ENCODE results near the gene PRR3.

PRR3 gene

DNA sequence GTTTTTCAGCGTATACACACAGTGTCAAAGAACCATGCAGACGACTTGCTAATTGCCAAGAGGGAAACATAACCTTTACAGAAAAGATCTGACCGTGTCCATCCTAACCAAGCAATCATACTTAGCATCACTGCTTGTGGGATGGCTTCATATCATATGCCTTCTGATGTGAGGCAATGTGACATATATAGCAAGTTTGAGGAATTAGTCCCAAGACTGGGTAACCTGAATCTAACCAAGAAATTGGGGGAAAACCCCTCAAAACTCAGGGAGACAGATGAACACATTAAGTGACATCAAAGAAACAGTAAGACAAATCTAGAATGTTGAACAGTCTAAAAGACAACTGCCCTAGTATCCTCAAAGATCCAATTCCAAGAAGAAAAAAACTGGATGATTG, 19.2 kb upstream of the PRR3 start:
- DNase-seq (ENCODE audit: low read depth) = no peak

DNA sequence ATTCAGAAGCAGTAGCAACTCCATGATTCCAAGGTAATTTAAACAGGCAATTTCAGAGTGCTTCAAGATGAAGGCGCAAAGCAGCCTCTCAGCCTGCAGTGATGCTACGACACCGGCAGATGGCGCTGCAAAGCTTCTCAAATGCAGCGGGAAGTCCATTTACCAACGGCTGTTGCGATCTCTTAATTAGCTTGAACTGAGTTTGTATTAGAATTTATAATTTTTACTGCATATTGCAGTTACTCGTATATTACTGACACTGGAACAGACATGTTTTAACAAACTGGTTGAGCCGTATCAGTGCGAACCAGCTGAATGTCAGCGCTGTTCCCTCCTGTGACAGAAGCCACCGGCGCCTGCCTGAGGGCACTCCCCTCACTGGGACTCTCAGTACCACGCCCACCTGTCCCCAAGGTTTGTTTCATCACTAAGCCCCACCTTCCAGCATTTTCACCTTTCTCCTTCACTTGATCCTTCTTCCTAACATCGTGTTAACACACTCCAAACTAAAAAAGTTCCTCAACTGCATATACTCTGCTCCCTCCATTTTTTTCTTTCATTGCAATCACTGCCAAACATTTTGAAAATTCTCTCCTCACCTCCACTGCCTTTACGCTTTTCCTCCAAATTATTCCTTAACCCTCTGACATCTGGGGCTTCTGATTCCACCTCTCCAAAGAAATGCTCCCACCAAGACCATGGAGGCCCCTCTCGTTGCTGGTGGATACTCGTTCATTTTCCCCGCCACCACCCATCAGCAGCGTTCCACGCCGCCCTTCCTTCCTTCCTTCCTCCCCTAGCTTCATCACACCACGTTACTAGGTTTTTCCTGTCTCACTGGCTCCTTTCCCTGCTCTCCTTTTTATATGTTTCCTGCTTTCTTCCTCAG, 15.3 kb upstream of the PRR3 start:
- peak; percentile 59 for DNase-seq (ENCODE audit: low read depth)

DNA sequence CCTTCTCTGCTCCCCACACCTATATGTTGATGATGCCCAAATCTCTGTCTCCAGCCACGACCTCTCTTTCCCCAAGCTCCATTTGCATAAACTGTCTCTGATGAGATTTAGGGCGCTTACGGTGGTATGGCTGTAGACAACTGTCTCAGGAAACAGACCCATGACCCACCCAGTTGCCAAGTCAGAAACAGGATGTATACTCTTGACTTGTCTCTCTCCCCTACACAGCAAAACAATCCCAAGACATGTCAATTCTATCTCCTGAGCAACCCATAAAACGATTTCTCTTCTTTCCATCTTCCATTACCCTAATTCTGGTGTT, 14.7 kb upstream of the PRR3 start:
- peak; percentile 19 for DNase-seq (ENCODE audit: low read depth)

DNA sequence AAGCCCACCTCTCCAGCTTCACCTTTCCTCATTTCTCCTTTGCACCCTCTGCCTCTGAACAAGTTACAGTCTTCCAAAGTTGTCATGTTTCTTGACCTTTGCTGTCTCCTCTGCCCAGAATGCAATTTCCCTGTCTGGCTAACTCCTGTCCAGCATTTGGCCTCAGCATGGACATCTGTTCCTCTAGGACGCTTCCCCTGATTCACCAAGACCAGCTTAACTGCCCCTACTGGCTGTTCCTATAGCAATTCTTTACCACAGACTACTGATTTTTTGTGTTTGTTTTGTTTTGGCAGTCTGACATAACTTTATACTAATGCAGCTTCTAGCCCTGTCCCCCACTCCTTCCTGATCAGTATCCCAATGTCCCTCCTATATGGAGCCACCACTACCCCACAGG, 14.2 kb upstream of the PRR3 start:
- no peak for DNase-seq (ENCODE audit: low read depth)

DNA sequence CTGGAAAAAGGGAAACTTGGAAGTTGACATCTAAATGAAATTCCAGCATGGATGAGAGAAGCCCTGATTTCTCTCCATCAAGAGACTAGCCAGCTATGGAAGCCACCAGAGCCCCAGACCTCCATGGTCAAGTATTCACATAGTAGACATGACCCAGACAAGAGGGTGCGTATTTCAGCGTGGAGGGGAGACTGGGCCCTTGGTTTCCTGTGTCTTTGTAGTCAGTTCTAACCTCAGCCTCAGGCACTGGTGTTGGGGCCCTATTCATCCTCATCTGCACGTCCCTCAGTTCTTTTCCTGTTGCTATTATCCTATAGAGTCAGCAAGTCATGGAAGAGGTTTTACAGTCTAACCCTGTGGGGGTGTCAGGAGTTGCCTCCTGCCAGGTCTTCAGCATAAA, 13.3 kb upstream of the PRR3 start:
- no peak for DNase-seq (ENCODE audit: low read depth)

DNA sequence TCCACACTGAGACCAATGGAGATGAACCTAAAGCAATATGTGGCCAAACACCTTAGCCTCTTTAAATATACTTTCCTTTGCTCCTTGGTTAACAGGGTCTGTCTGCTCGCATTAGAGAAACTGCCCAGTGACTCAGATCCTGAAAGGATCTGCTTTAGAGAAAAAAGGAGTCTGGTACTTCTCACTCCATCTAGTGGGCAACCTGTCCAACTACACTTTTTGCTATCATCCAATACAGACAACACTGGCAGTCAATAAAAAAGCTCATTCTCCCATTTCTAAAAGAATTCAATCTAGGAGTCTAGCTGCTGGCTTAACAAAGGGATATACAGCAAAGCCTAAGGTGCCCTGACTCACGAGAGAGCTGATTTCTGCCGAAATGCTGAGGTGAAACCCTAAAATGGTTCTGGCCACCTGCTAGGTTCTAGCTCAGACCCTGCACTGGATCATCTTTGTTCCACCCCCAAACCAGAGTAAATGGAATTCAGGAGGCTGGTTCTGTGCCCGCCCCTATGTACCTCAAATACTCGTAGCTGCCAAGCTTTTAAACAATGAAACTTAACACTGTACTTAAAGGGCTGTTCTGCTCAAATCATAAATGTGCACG, 12.3 kb upstream of the PRR3 start:
- no peak for DNase-seq (ENCODE audit: low read depth)

DNA sequence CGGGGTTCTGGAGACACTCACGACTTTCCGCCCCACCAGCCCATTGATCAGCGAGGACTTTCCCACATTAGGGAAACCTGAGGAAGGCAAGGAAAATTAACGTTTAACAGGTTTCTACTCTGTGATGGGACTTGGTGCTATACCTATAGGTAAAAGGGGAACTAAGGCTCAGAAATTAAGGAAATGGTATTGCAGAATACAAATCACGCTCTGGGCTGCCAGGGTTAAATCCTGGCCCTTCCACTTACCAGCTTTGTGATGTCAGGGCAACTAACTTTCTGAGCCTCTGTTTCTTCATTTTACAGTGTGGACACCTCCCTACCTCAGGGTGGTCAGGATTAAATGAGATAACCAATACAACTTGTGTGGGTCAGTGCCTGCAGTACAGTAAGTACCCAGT, 9.6 kb upstream of the PRR3 start:
- no peak for DNase-seq (ENCODE audit: low read depth)

DNA sequence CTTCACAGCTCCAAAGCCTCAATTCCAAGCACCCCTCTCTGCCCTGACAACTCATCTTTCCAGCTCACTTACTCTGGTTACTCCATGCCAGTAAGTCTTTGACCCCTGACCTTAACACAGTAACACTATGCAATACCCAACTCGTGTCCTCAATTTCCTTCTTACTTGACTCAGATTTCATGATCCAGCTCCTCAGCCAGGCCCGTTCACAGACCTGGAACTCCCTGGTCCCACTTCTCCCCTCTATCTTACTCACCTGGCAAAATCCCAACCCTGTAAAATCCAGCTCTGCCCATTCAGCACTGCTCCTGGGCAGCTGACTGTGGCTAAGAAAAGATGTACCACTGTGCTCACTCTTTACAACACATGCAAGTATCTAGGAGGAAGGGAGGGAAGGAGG, 8.7 kb upstream of the PRR3 start:
- DNase-seq (ENCODE audit: low read depth) = no peak

DNA sequence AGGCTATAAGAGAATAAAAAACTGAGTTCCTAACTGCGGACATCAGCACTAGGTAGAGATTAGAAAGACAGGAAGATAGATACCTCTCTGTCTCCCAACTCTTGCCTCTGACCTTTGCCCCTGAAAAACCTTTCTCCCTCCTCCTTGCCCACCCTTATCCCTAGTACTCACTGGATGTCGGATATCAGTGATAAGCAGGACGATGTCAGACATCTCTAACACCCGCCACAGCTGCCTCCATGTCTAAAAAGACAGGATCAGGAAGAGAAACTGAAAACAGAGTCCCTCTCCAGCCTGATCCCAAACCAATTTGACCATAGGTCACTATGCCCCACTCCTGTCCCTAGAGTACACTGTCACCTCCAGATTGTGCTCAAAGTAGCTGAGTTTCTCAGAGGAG, 2.7 kb upstream of the PRR3 start:
- no peak for DNase-seq (ENCODE audit: low read depth)

DNA sequence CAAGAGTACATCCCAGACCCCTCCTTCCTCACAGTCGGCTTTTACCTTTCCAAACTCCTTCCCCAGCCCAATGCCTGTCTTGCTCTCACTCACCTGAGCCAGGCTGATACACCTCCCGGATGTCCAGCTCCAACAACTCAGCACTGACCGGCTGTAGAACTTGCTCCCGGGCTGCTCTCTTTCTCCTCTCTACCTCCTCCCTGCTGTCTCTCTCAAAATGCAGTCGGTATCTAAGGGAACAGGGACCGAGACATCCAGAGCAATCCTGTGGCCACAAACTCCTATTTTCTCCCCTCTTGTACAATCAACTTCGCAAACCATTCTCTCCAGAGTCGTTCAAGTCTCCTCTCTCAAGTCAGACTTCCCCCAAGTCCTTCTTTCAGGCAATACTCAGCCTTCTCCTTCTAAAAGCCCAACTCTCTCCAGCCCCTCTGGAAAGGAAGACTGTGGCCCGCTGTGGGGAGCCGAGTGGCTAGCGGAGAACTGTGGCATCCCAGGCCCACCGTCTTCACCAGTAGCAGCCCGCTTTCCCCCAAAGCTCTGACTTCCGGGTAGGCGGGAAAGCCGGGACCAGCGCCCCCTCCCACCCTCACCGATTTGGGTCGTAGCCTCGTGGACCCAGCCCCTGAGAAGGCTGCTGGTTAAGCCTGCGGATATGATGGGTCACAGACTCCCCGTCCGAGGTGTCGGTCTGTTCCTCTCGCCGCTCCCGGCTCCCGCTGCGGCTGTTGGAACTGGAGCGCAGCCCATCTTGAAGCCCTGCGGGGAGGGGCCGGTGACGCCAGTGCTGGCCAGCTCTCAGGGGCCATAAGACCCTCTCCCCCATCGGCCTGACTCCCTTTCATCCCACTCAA, 1.9 kb upstream of the PRR3 start:
- peak; percentile 7 for DNase-seq (ENCODE audit: low read depth)

DNA sequence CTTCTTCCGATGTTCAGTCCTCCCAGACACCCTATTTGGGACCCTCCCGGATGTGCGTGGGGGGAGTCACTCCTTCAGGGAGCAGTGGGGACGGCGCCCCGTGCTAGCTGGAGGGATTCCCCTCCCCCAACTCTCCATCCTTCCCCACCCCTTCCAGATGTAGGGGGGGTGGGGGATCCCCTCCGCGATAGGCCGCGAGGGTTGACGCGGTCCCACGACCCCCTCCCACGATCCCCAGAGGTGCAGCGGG, 1.4 kb upstream of the PRR3 start:
- DNase-seq (ENCODE audit: low read depth) = no peak

DNA sequence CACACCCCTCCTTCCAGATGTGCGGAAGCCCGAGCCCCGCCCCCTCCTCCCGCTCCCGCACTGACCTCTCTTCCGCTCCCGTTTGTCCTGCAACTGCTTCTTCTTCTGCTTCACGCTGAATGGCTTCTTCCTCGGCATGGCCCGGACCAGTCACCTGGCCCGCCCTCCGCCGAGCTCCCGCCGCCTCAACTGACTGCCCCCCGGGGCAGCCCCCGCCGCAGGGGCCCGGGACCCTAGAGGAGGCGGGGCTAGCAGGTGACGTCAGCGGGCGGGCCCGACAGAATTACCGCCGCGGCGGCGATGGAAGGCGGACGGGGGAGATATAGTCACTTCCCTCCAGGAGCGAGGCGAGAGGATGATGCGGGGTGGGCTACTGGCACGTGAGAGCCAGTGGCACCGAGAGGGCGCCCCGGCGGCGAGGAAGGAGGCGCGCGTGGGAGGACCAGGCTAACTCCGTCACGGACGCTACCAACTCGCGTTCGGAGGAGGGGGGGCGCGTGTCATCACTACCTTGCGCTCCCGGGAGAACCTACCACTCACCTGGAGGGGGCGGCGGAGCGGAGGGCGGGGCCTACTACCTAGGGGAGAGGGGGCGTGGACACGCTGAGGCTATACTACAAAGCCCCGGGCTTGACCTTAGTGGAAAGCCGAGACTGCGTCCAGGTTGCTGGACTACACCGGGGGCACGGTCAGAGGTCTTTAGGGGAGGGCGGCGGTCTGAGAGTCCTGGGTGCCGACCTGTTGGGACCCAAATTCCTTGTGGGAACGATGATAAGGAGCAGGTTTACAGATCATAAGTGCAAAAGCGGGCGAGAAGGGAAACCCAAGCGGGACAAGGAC, 809 bp upstream of the PRR3 start, which contains the start of gene GNL1:
TSS of gene GNL1 (minus strand) at position 424 of the 840 bp plus-strand sequence. CDS start at position 138, 286 bp downstream.
- peak; percentile 98 for DNase-seq (ENCODE audit: low read depth)

DNA sequence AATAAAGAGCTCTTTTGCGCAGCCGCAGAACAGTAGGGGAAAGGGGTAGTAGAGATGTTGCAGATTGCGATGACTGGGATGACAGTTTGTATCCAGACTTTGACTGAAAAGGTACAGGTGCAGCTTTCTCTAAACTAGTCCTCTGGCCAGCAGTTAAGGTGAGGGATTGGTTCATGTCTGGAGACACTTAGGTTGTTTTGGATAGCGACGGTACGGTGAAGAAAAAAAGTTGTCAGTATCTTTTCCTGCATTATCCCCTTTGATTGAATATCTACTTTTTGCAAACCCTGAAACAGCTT, 537 bp downstream of the PRR3 start:
- no peak for DNase-seq (ENCODE audit: low read depth)

DNA sequence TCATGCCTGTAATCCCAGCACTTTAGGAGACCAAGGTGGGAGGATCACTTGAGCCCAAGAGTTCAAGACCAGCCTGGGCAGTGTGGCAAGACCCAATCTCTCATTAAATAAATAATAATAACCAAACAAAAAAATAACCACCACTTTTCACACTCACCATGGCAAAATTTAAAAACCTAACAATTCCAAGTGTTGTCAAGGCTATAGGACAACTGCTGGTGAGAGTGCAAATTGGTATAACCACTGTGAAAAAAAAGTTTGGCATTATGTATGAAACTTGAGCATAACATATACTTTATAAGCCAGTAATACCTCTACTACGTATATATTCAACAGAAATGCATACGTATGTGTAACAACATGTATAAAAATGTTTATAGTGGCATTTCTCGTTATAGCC, 3.8 kb downstream of the PRR3 start:
- no peak for DNase-seq (ENCODE audit: low read depth)

DNA sequence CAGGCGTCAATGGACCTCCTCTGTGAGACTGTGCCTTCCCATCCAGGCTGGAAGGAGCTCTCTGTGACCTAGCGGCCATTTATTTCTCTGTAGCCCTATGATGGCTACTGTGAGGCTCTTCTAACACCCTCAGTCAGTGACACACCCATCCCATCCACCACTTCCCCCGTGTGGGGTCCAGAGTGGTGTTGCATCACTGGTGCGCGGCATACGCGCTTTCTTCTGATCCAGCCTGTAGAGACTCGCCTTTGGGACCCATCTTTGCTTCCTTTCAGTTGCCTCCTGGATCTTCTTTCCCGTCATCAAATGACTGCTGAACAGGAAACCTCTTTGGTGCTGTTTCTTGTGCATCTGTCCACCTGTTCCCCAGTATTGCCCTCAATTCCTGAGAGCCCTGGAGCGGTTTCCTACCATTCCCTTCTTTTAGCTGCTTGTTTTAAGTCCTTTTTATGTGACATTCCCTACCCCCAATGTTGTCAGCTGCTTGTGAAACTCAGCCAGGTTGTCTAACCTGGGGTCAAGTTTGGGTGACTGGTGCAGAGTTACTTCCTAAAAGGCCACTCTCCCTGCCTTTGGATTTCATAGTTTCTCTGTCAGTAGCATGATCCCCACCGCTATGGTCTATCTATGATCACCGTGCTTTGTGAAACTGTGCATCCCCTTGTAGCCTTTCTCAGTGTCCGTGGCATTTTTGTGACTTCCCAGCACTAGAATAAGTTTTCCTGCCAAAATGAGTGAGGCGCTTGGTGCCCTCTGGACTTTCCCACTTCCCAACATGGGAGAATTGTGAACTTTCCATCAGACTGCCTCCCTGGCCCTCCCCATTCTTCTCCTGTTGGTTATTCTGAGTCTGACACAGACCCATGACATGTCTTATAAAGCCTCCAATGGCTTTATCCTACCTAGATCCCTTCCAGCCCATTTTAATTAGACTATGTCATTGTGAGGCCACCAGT, 5.7 kb downstream of the PRR3 start:
- no peak for DNase-seq (ENCODE audit: low read depth)

DNA sequence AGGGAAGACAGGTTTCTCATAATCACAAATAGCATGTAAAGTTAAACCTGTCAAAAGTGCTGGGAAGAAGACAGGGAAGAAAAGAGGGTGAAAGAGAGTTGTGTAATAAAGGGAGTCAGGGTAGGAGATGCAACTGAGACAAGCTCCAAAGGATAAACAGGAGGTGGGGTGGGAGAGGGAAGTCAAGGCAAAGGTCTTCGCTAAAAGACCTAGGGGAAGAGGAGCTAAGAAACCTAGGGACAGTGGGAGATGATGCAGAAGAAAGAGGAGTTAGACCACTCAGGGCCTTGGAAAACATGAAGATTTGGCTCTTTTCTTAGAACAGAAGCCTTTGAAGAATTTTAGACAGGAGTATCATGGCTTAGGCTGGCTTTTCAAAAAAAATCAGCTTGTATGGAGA, 7.0 kb downstream of the PRR3 start:
- DNase-seq (ENCODE audit: low read depth) = no peak

DNA sequence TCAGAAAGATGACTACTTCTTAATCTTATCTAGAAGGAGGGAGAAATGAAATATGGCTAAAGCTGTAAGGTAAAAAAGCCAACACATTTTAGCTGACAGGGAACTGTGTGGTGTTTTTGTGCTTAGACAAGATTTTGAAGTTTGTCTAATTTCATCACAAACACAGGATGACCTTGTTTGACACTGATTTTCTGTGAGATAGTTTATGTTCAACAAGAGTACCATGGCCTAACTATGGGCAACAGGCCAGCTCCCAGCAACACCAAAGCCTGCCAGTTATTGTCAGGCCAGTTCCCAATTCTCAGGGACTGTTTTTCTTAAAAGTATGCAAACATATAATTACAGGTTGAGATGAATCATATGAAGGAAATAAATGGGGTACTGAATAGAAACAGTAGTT, 8.7 kb downstream of the PRR3 start:
- no peak for DNase-seq (ENCODE audit: low read depth)

DNA sequence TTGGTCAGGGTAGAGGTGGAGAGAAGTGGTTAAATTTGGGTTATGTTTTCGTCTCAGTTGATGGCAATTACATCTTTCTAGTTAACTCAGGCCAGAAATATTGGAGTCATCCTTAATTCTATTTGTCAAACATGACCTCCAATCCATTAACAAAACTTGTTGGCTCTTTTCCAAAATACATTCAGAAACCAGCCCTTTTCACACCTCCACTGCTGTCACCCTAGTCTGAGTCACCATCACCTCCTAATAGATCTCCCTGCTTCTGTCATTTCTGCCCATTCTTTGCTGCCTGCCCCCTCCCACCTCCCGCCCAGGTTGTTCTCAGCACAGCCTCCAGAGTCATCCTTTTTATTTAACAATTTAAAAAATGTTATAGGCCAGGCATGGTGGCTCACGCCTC, 11.2 kb downstream of the PRR3 start:
- no peak for DNase-seq (ENCODE audit: low read depth)

DNA sequence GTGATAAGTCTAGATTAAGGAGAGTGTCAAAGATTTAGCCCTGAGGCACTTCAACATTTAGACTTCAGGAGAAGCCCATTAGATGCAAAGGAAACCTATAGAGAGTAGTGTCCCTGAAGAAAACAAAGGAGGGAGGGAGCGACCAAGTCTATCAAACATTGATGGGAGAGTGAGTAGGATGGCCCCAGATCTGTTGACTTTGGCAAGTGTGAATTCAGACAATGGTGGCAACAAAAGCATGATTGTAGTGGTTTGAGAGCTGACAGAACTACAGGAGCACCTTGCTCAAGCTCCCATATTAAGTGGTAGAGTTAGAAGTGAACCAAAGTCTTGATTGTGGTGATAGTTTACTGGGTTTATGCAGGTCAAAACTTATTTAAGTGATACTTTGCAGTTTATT, 13.2 kb downstream of the PRR3 start:
- DNase-seq (ENCODE audit: low read depth) = no peak

DNA sequence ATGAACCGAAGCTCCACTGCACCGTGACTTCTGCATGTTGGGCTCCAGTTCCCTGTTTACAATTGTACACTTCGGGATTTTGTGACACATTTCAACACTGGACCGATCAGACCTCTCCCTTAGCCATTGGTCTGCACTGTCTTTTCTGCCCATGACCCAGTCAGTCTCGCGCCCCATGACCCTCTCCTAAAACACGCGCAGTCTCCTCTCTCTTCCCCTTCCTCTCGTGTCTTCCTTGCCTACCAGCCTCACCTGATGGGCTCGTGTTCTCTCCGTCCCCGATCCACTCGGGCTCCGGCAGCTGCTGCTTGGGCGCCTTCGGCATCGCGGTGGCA, 13.6 kb downstream of the PRR3 start:
- no peak for DNase-seq (ENCODE audit: low read depth)

DNA sequence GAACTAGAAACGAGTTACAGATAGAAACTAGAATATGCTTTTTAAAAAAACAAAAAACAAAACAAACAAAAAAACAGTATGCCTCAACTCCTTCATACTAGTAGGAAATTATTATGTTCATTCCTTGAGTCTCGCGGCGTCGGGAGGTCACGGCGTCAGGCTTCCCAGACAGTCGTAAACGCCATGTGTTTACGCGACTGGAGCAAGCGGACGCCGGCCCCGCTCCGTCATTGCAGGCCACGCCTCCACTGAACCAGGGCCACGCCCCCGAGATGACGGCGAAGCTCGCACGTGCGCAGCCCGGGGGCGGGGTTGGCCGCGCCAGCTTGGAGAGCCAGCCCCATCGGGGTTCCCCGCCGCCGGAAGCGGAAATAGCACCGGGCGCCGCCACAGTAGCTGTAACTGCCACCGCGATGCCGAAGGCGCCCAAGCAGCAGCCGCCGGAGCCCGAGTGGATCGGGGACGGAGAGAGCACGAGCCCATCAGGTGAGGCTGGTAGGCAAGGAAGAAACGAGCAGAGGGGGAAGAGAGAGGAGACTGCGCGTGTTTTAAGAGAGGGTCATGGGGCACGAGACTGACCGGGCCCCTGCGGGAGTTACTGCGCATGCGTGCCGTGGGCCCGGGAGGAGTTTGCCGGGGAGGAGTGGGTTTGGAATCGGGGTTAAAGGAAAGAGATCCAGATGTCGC, 14.1 kb downstream of the PRR3 start, which contains the start of gene ABCF1:
TSS of gene ABCF1 (plus strand) at position 368 of the 687 bp plus-strand sequence. CDS start at position 414, 46 bp downstream.
- DNase-seq (ENCODE audit: low read depth) = peak; percentile 97

All from T-helper 22 cell (primary cell).